ENCODE data around the gene PDE10A. TPM values are rescaled to one million over a fixed set of nuclear protein-coding genes. Genes with fewer than 3 reads are reported as not detected.

PDE10A gene
- polyA plus RNA-seq, 3 donors: not detected

DNA sequence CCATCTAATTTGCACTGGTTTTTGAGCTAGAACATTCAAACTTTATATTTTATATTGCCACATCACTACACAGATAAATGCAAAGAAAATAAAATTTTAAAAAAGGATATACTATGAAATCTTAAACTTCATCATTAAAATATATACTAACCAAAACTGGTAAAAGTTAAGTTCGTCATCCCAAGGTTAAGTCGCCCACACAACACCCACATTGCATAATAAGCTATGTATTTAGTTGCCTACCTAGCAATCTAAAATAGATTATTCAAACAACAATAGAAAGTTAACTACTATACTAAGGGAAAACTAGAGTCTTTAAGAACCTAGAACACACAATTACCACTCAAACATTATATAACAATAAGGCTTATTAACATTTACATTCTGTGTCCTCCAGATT, 24.5 kb downstream of the PDE10A start:
- no peak for TF ChIP-seq CTCF (IDR thresholded peaks at IDR 0.05)
- Mint-ChIP-seq H3K27ac (no peak overlapping the region), H3K4me1 (no peaks in the 10 kb centered on the region), H3K9me3 (peaks cover 0 to 3% (median 0%) of the 10 kb centered on the region in 7 donors), H3K27me3 (ENCODE audit: low read depth in 3 of 3) (peaks cover 7 to 11% (median 9%) of the 10 kb centered on the region in 3 donors), H3K36me3 (no peaks in the 10 kb centered on the region), H3K4me3 (no peak overlapping the region)
- H3K9ac ChIP-seq (ENCODE audit: insufficient read depth, low read length, poor library complexity, severe bottlenecking): no peak overlapping the region
- no peaks in the 10 kb centered on the region for H3K9me3 ChIP-seq (replicated peaks in 1 of 2; ENCODE audit: control insufficient read depth in 1 of 2, insufficient read depth in 1 of 2, low read length in 2 of 2)
- H3K27ac ChIP-seq (ENCODE audit: low read depth in 1 of 2, low read length in 2 of 2): no peak overlapping the region
- no peaks in the 10 kb centered on the region for H3K4me1 ChIP-seq (ENCODE audit: control insufficient read depth in 1 of 2, insufficient read depth in 2 of 2, low read length in 2 of 2)
- H3K4me2 ChIP-seq (replicated peaks; ENCODE audit: extremely low read depth, low read length, poor library complexity, severe bottlenecking): no peak overlapping the region
- no peaks in the 10 kb centered on the region for H3K27me3 ChIP-seq (ENCODE audit: control insufficient read depth in 2 of 2, insufficient read depth in 2 of 2, low read length in 2 of 2)
- H3K4me3 ChIP-seq (replicated peaks in 1 of 3; ENCODE audit: low read depth in 2 of 3, low read length in 3 of 3): no peak overlapping the region
- no peaks in the 10 kb centered on the region for H3K79me2 ChIP-seq (ENCODE audit: insufficient read depth, low read length)
- H3K36me3 ChIP-seq (replicated peaks in 1 of 2; ENCODE audit: control insufficient read depth in 1 of 2, insufficient read depth in 2 of 2, low read length in 2 of 2): no peaks in the 10 kb centered on the region
- no CpG with 5 or more reads among the region's 2 CpGs for WGBS (ENCODE audit: insufficient coverage)
- H2AFZ ChIP-seq (ENCODE audit: insufficient read depth, low read depth, low read length, poor library complexity, severe bottlenecking): no peak overlapping the region
- H4K20me1 ChIP-seq (ENCODE audit: insufficient read depth, low read length): no peaks in the 10 kb centered on the region
- DNase-seq: no peak
- intact Hi-C loops (cut with micrococcal nuclease): no loop called here

DNA sequence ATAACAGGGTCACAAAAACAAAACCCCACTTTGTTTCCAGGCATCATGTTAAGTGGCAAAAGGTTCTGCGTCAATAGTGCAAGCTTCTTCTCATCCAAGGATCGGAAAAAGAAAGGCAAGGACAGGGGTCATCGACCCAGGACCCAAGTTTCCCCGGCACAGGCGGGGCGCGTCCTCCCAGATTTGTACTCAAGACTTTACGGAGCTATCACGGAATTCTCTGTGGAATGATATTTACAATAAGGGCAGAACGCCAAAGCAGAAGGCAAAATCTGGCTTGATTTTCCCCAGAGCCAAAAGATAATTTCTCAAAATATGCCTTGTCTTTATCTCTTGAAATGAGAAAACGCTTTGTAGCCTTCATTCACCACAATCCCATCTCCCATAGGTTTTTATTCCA, 25.5 kb downstream of the PDE10A start:
- Histone ChIP-seq H3K4me2 (replicated peaks; ENCODE audit: extremely low read depth, low read length, poor library complexity, severe bottlenecking) (no peak overlapping the region), H3K27me3 (ENCODE audit: control insufficient read depth in 2 of 2, insufficient read depth in 2 of 2, low read length in 2 of 2) (no peaks in the 10 kb centered on the region), H3K4me1 (ENCODE audit: control insufficient read depth in 1 of 2, insufficient read depth in 2 of 2, low read length in 2 of 2) (no peaks in the 10 kb centered on the region), H2AFZ (ENCODE audit: insufficient read depth, low read depth, low read length, poor library complexity, severe bottlenecking) (no peak overlapping the region), H3K9ac (ENCODE audit: insufficient read depth, low read length, poor library complexity, severe bottlenecking) (no peak overlapping the region), H3K9me3 (replicated peaks in 1 of 2; ENCODE audit: control insufficient read depth in 1 of 2, insufficient read depth in 1 of 2, low read length in 2 of 2) (no peaks in the 10 kb centered on the region), H3K4me3 (replicated peaks in 1 of 3; ENCODE audit: low read depth in 2 of 3, low read length in 3 of 3) (no peak overlapping the region), H3K27ac (ENCODE audit: low read depth in 1 of 2, low read length in 2 of 2) (no peak overlapping the region), H3K79me2 (ENCODE audit: insufficient read depth, low read length) (no peaks in the 10 kb centered on the region), H4K20me1 (ENCODE audit: insufficient read depth, low read length) (no peaks in the 10 kb centered on the region), H3K36me3 (replicated peaks in 1 of 2; ENCODE audit: control insufficient read depth in 1 of 2, insufficient read depth in 2 of 2, low read length in 2 of 2) (no peaks in the 10 kb centered on the region)
- intact Hi-C loops (cut with micrococcal nuclease): no loop called here
- DNase-seq: no peak
- Mint-ChIP-seq H3K4me3 (no peak overlapping the region), H3K27me3 (ENCODE audit: low read depth in 3 of 3) (peaks cover 7 to 17% (median 11%) of the 10 kb centered on the region in 3 donors), H3K4me1 (no peaks in the 10 kb centered on the region), H3K36me3 (no peaks in the 10 kb centered on the region), H3K9me3 (peaks cover 0 to 3% (median 0%) of the 10 kb centered on the region in 7 donors), H3K27ac (no peak overlapping the region)
- WGBS (ENCODE audit: insufficient coverage): 94% methylated on average over 9 of the region's 11 CpGs
- no peak for TF ChIP-seq CTCF (IDR thresholded peaks at IDR 0.05)

Data from CD14-positive monocyte (primary cell).